HG03025 (cell line): ENCODE results near the gene NRF1.
"Not testable (repeated sequence)": the region's sequence is repeated elsewhere in the genome, so short reads cannot be mapped to it uniquely, and the experiment has no call there.

ENCODE experiments used
- ATAC-seq: cut with Tn5 transposase; IDR thresholded peaks from one replicate; pipeline ENCODE4 v1.9.1; 2021; ENCODE audit warnings: mild to moderate bottlenecking, moderate library complexity; ENCODE audit not compliant: unreplicated experiment, low FRiP score

The NRF1 gene

DNA sequence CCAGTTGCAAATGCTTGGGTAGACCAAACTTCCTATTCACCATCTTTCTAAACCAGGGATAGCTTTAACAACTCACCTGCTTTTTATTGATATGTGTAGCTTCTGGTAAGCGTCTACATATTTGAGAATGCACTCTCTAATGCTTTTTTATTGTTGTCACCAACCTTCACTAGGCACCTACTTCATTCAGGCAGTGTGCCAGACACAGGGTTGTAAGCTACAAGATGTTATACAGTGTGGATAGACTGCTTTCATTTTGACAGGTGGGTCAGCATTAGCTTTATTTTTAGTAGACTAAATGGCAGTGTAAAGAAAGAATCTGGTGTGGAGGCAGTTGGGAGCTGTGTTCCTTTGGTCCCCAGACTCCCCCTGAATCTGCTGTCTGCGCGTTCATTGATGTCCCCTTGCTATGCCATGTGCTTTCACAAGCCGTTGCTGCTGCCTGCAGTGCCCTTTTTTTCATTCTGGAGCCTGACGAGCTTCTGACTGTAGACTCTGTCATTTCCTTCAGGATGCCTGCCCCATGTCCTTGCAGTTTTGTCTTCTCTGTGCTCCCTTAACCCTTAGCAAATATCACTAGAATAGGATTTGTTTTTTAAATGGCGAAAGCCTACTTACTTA lies 32.1 kb downstream of the NRF1 start:
- ATAC-seq, result no peak

DNA sequence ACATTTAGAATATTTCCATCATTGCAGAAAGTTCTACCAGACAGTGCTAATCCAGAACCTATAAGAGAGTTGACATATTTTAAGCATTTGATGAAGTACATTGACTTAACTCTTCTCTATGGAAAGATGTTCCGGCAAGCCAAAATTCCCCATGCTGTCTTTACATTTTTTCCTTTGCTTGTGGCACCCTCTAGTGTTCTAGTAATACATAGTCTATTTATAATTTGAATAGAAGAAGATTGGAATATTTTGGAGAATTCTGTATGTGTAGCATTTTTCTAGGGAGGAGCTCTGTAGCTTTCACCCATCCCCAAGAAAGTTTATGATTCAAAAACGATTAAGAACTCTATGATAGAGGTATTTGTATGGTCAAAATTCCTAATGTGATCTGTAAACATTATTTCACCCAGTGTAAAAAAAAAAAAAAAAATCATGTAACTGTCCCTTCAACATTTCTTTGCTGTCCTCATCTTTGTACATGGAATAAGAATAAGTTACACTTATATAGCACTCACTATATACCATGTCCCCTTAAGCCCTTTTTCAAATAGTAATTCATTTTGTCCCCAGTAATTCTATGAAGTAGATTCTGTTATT lies 33.2 kb downstream of the NRF1 start:
- ATAC-seq, result no peak

DNA sequence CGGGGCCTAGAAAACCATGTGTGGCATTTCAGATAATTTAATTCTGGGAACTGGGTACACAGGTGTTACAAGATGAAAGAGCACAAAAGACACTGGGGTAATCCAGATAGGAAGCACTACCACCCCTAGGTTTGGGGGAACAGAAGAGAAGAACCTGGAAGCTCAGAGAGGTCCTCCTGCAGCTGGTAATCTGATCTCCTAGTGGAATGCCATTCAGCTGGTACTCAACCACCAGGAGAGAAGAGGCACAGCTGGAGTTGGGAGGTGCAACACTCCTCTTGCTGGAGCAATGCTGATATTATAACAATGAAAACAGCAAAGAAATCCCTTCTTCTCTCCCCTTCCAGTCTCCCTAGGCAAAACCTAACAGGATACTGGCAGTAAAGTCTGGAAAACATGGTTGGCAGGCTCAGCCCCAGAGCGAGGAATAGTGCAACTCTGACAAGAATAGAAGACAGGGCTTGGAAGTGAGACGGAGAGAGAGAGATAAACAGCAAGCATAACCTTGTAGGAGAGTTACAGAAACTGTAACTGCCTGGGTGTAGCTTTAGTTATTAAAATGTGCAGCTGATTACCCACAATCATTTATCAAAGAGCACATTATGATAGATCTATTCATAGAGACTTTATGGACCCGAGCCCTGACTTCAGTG lies 35.0 kb downstream of the NRF1 start:
- ATAC-seq, result no peak

DNA sequence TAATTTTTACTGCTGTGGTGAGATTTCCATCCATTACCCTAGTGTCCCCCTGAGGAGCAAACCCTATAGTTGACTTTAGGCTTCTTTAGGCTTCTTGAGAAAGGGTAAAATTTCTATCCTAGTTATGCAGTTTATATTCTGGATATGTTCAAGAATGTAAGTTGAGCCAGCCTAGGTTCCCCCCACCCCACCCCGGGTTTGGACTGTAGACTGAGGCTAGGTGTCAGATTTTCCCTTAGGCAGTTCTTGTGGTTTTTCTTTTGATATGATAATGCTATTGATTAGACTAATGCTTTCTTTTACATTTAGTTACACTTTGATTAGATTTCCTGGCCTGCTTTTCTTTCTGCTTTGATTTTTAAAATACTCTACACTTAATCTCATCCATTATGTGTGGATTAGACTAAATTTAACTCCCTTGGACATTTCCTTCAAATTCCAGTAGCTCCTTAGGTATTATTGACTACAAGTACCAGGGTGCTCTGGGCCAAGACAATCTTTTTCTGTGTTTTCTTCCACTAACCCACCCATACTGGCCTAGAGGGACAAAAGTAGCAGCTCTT lies 37.7 kb downstream of the NRF1 start:
- no peak for ATAC-seq

DNA sequence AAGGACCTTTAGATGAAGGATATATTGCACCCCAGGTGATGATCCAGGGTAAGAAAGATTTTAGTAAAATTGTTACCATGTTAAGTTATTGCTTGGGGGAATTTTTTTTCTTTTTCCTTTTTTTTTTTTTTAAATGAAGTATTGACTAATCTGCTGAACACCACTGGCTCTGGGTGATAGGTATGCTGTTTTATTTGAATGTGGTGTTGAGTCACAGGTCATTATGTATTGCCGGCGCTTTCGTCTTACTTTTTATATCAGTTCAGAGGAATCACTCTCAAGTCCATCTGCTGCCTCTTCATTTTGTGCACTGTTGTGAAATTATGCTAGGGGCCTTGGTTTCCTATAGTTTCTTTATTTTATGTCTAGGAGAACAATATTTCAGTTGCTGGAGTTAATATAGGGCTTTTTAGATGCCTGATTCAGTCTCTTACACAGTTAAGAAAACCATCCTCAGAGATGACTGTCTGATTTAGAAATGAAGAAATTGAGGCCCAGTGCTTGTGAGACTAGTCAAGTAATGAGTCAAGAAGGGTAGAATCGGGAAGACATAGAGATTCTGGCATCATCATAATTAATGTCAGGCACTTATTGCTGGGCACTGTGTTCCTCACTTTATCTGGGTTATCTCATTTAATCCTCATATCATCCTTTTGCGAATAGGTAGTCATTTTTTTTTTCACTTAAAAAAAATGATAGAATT lies 38.7 kb downstream of the NRF1 start:
- no peak for ATAC-seq

DNA sequence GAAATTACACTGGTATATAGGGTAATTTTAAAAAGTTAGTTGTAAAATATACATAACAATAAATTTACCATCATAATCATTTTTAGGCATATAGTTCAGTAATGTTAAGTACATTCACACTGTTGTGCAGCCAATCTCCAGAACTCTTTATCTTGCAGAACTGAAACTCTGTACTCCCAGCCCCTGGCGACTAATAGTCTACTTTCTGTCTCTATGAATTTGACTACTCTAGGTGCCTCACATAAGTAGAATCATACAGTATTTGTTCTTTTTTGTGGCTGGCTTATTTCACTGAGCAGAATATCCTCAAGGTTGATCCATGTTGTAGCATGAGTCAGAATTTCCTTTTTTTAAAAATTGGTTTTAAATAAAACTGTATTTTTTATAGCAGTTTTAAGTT lies 41.4 kb downstream of the NRF1 start:
- peak; percentile 74 for ATAC-seq

DNA sequence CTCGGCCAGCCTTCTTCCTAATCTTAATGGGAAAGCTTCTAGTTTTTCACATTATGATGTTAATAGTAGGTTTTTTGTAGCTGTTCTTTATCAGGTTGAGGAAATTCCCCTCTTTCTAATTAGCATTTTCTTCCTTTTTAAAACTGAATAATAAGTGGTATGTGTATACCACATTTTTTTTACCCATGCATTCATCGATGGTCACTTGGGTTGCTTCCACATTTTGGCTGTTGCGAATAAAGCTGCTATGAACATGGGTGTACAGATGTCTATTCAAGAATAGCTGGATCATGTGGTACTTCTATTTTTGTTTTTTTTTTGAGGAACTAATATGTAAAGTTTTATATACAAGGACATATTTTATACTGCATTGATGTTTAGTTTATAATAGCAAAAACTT lies 44.3 kb downstream of the NRF1 start:
- ATAC-seq, result no peak

DNA sequence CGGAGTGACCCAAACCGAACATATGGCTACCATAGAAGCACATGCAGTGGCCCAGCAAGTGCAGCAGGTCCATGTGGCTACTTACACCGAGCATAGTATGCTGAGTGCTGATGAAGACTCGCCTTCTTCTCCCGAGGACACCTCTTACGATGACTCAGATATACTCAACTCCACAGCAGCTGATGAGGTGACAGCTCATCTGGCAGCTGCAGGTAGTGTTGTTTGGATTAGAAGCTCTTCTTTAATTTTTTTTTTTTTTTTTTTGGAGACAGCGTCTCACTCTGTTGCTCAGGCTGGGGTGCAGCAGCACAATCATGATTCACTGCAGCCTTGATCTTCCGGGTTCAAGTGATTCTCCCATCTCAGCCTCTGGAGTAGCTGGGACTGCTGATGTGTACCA lies 45.8 kb downstream of the NRF1 start:
- no peak for ATAC-seq

DNA sequence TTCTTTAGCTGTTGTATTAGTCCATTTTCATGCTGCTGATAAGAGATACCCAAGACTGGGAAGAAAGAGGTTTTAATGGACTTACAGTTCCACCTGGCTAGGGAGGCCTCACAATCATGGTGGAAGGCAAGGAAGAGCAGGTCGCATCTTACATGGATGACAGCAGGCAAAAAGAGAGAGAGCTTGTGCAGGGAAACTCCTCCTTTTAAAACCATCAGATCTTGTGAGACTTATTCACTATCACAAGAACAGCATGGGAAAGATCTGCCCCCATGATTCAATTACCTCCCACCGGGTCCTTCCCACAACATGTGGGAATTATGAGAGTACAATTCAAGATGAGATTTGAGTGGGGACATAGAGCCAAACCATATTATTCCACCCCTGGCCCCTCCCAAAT lies 48.4 kb downstream of the NRF1 start:
- not testable (repeated sequence) for ATAC-seq

DNA sequence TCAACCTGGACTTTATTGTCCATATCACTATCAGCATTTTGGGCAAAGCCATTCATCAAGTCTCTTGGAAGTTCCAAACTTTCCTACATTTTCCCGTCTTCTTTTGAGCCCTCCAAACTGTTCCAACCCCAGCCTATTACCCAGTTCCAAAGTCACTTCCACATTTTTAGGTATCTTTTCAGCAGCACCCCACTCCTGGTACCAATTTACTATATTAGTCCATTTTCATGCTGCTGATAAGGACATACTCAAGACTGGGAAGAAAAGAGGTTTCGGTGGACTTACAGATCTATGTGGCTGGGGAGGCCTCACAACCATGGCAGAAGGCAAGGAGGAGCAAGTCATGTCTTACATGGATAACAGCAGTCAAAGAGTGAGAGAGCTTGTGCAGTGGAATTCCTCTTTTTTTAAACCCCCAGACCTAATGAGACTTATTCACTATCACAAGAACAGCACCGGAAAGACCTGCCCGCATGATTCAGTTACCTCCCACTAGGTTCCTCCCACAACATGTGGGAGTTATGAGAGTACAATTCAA lies 50.2 kb downstream of the NRF1 start:
- ATAC-seq, result no peak

DNA sequence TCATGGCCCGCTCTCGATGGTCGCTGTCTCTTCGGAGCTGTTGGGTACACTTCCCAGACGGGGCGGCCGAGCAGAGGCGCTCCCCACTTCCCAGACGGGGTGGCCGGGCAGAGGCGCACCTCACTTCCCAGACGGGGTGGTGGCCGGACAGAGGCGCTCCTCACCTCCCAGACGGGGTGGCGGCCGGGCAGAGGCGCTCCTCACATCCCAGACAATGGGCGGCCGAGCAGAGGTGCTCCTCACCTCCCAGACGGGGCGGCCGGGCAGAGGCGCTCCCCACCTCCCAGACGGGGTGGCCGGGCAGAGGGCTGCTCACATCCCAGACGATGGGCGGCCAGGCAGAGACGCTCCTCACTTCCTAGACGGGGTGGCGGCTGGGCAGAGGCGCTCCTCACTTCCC lies 51.7 kb downstream of the NRF1 start:
- ATAC-seq, result not testable (repeated sequence)

DNA sequence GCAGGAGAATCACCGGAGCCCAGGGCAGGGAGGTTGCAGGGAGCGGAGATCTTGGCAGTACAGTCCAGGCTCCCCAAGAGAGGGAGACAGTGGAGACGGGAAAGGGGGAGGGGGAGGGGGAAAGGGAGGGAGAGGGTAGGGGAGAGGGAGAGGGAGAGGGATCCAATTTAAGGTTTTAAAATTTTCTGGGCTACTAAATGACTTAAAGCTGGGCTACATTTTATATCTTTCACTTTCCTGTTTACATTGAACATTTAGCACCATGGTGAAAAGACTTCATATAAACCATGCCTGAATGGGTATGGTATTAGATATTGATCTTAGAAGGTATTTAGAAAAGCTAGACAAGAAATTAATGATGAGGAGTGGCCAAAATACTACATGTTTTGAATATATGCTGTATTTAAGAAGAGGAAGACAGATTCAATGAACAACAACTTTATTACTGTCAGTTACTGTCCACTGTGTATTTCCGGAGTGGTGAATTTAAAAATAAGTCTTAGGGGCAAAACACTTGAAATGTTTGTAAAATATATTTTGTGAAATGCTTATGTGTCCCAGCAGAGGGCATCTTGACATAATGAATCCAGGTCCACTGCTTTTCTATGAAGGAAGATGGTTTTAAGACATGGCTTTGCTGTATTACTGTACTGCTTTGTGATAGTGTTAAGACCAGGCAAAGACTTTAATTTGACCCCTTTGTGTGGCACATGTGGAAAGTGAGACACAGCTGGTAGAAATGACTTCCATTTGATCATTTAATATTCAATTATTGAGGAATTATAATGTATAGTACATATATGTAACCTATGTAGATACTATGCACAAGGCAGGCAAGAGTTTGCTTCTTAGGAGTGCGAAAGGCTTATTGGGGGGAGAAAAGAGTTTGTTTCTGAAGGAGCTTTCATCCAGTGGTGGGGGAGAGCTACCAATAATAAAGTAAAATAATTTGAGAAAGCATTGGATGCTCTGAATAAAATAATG lies 52.8 kb downstream of the NRF1 start:
- ATAC-seq, result no peak

DNA sequence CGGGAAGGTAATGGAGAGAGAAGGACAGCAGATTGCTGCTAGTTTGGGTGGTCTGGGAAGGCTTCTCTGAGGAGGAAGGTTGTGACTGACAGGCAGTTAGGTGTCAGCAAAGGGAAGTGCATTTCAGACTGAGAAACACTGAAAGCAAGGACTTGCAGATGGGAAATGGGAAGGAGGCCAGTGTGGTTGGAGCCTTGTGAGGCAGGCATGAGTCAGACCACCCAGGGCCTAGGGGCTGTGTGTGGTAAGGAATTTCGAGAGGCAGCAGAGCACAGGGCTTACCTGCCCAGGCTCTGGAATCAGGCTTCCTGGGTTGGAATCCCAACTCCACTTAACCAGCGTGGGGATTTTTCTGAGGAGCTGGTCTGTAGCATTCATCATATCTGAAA lies 53.5 kb downstream of the NRF1 start:
- no peak for ATAC-seq

DNA sequence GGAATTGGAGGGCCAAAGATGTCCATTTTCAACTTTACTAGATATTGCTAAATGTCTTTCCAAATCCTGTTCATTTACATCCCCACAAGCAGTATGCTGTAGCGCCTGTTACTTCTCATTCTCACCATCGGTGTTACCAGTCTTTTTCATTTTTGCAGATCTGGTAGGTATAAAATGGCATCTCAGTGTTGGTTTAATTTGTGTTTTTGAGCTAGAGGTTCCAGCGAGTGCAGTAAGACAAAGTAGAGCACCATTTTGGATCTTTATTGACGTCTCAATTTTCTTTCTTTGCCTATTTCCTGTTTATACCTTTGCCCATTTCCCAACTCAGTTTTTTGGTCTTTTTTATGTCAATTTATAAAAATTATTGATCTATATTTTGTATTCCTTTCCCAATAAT lies 55.6 kb downstream of the NRF1 start:
- ATAC-seq, result no peak

DNA sequence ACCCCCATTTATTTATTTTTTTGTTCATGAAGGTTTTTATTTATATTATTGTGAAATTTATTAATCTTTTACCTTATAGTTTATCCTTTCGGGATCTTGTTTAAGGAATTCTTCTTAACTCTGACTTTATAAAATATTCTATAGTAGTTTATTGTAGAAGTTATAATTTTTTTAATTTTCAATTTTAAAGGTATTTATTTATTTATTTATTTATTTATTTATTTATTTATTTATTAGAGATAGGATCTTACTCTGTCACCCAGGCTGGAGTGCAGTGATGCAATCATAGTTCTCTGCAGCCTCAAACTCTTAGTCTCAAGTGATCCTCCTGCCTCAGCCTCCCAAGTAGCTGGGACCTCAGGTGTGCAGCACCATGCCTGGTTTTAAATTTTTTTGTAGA lies 56.0 kb downstream of the NRF1 start:
- ATAC-seq, result no peak

DNA sequence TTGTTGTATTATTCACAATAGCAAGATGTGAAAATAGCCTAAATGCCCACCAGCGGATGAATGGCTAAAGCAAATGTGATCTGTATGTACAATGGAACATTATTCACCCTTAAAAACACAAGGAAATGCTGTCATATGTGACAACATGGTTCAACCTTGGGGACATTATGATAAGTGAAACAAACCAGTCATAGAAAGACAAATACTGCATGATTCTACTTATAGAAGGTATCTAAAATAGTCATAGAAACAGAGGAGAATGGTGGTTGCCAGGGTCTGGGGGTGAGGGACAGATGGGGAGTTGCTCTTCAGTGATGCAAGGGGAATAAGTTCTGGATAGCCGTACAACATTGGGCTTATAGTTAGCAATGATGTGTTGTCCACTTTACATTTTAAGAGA lies 58.4 kb downstream of the NRF1 start:
- ATAC-seq, result no peak

DNA sequence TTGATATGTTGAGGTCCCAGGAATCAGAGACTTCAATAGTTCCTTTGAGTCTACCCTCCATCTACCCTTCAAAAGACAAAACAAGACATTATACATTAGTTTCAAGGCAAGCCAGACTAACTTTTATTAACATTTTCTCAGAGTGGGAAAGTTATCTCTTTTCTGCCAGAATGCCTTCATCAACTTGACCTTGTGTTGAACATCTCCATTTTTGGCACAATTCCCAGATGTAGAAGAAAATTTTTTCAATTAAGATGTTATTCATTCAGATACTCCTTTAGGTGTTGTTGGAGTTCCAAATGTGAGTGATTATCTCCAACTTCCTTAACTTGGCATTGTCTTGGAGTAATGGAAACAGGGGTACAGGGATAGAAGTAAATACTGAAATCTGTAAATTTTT lies 59.1 kb downstream of the NRF1 start:
- no peak for ATAC-seq

DNA sequence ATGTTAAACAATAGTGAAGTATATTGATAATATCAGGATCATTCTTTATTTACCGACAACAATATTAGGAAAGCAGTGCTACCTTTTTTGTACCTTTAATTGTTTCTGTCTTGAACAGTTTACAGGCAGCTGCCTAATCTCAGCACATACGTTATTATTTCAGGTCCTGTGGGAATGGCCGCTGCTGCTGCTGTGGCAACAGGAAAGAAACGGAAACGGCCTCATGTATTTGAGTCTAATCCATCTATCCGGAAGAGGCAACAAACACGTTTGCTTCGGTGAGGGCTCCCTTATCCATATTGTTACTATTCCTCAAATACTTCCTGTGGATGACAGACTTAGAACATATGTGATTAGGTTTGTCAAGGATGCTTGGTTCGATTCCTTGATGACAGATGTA lies 59.7 kb downstream of the NRF1 start:
- no peak for ATAC-seq

DNA sequence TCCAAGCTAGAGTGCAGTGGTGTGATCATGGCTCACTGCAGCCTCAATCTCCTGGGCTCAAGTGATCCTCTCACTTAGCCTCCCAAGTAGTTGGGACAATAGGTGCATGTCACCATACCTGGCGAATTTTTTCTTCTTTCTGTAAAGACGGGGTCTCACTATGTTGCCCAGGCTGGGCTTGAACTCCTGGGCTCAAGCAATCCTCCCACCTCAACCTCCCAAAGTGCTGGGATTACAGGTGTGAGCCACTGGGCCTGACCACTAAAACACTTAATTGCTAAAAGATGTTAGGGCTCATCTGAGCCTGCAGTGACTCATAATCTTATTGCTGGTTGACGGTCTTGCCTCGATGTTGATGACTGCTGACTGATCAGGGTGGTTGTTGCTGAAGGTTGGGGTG lies 63.0 kb downstream of the NRF1 start:
- not testable (repeated sequence) for ATAC-seq

DNA sequence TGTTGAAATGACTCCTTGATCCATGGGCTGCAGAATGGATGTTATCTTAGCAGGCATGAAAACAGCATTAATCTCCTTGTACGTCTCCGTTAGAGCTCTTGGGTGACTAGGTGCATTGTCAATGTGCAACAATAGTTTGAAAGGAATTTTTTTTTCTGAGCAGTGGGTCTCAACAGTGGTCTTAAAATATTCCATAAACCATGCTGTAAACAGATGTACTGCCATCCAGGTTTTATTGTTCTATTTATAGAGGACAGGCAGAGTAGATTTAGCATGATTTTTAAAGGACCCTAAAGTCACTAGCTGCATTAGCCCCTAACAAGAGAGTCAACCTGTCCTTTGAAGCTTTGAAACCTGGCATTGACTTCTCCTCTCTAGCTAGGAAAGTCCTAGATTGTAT lies 64.0 kb downstream of the NRF1 start:
- no peak for ATAC-seq
